Measurements from ENCODE around the gene KLHL22.

DNA sequence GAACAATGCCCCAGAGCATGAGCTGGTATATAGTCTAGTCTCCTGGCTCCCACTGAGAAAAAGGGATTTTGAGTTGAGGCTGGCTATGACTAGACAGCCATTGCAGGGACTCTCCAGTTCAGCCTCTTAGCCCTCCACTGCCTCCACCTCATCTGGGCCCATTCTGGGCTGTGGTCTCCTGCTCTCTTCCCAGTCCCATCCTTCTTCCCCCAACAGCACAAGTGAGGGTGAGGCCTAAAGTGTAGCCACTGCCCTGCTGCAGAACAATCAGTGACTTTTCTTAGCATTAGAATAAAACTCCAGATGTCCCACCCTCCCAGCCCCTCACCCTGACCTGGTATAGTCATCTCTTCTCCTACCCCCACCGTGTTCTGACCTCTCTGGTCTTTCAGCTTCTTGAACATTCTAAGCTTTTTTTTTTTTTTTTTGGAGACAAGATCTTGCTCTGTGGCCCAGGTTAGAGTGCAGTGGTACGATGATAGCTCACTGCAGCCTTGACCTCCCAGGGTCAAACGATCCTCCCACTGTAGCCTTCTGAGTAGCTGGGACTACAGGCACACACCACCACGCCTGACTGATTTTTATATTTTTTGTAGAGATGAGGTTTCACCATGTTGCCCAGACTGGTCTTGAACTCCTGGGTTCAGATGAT, 16.1 kb upstream of the KLHL22 start:
- TF ChIP-seq CTCF (conservative IDR thresholded peaks at IDR 0.05; ENCODE audit: low read depth, low read length) (no peak), EZH2 (IDR thresholded peaks at IDR 0.05; ENCODE audit: borderline replicate concordance, low read depth, low read length, poor library complexity, severe bottlenecking) (no peak)
